ENCODE data around the gene TMCC2. TPM values are rescaled to one million over a fixed set of nuclear protein-coding genes. Genes with fewer than 3 reads are reported as not detected.

Gene TMCC2
- total and polyA plus RNA-seq, 2 of the 8 experiments (the other 6 are each of a cell fraction or from before 2014, with no cell fraction given) = 6.7 to 6.8 TPM

- H2BK5ac ChIP-seq (ENCODE audit: low read depth, low read length) = no peak overlapping the region
- H3K79me1 ChIP-seq (ENCODE audit: low read depth, low read length) = 0 out of 2 replicates have a peak, but pooled peaks cover 2% of the 10 kb centered on the region
- peaks cover 11% of the 10 kb centered on the region for H3K23me2 ChIP-seq (ENCODE audit: low read depth, low read length)
- TF ChIP-seq ATF2 (IDR thresholded peaks at IDR 0.05; ENCODE audit: low read length) (no peak), NRF1 (IDR thresholded peaks at IDR 0.05; ENCODE audit: low read depth, low read length) (no peak), TAF7 (optimal IDR thresholded peaks at IDR 0.05; ENCODE audit: borderline replicate concordance, low read depth, low read length) (no peak), POLR2A (IDR thresholded peaks at IDR 0.05; ENCODE audit: control extremely low read depth in 1 of 2, low read depth in 2 of 2, low read length in 2 of 2) (no peak), SIRT6 (IDR thresholded peaks at IDR 0.05; ENCODE audit: low read length) (no peak)
- H4K91ac ChIP-seq (replicated peaks; ENCODE audit: insufficient read length, low read length) = no peak overlapping the region
- H3K4me2 ChIP-seq (ENCODE audit: insufficient read depth in 1 of 2, low read depth in 2 of 2, low read length in 2 of 2) = no peak overlapping the region
- H3K9me3 ChIP-seq (ENCODE audit: insufficient read depth in 2 of 2, low read depth in 1 of 2, low read length in 1 of 2) = no peaks in the 10 kb centered on the region
- FAIRE-seq (no peak), DNase-seq (ENCODE audit: low read depth in 1 of 2, low spot score in 2 of 2) (no peak)
- CTCF ChIA-PET (ENCODE audit: partially characterized antibody) = interaction anchor here (40.8 kb wide), 1 partner anchor 27 kb away, joined by 1035 read pairs; no protein-coding TSS in a partner anchor
- no peak overlapping the region for H2AK5ac ChIP-seq (ENCODE audit: low read depth, low read length)
- H3K56ac ChIP-seq (replicated peaks; ENCODE audit: insufficient read length, low read depth, low read length) = no peak overlapping the region
- no peak overlapping the region for H2BK20ac ChIP-seq (ENCODE audit: low read length)
- no peak overlapping the region for H2AFZ ChIP-seq (ENCODE audit: low read length)
- no peaks in the 10 kb centered on the region for H3K79me2 ChIP-seq (ENCODE audit: control insufficient read depth in 1 of 2, insufficient read depth in 2 of 2, low read length in 2 of 2)
- POLR2A ChIA-PET (ENCODE audit: partially characterized antibody) = no interaction called here
- no peak overlapping the region for H2BK15ac ChIP-seq (ENCODE audit: low read length)
- peaks cover 5 to 9% (median 6%) of the 10 kb centered on the region in 4 experiments; a peak in 5 of 7 replicates for H3K4me1 ChIP-seq (replicated peaks in 1 of 4; ENCODE audit: control insufficient read depth in 3 of 4, insufficient read depth in 4 of 4, low read length in 3 of 4)
- no peak overlapping the region for H3K4ac ChIP-seq (replicated peaks; ENCODE audit: insufficient read length, low read depth, low read length)
- H3K4me3 ChIP-seq (ENCODE audit: extremely low read depth in 1 of 4, insufficient read depth in 2 of 4, low read depth in 3 of 4, low read length in 4 of 4) = no peak overlapping the region
- no peak overlapping the region for H3K9ac ChIP-seq (replicated peaks in 1 of 4; ENCODE audit: extremely low read depth in 1 of 4, low read depth in 3 of 4, low read length in 3 of 4)
- H3K36me3 ChIP-seq (ENCODE audit: control insufficient read depth in 2 of 4, insufficient read depth in 4 of 4, low read length in 3 of 4) = no peaks in the 10 kb centered on the region
- peaks cover 3 to 9% of the 10 kb centered on the region in 2 experiments for H4K20me1 ChIP-seq (replicated peaks in 1 of 2; ENCODE audit: control insufficient read depth in 1 of 2, insufficient read depth in 2 of 2, low read length in 2 of 2)
- peaks cover 0 to 6% (median 4%) of the 10 kb centered on the region in 4 experiments; a peak in 5 of 7 replicates for H3K27me3 ChIP-seq (replicated peaks in 1 of 4; ENCODE audit: control insufficient read depth in 3 of 4, extremely low read depth in 1 of 4, insufficient read depth in 3 of 4, low read length in 3 of 4)
- no peak overlapping the region for H4K5ac ChIP-seq (ENCODE audit: insufficient read length, low read depth, low read length)
- no peak overlapping the region for H3K18ac ChIP-seq (ENCODE audit: extremely low read depth, low read length)
- H3K27ac ChIP-seq (ENCODE audit: low read depth, low read length) = no peak overlapping the region
- no peak overlapping the region for H3K23ac ChIP-seq (ENCODE audit: insufficient read length)
- no peak overlapping the region for H3K14ac ChIP-seq (ENCODE audit: insufficient read length)
- WGBS, 2 experiments (ENCODE audit: extremely low coverage in 1 of 2, insufficient coverage in 1 of 2, insufficient read length in 1 of 2, insufficient replicate concordance in 2 of 2, low coverage in 1 of 2, low lambda C conversion rate in 2 of 2, missing lambda C conversion rate in 1 of 2) = 62% methylated on average over 2 of the region's 3 CpGs; no CpG with 5 or more reads in 1 of the 2 experiments
- H4K8ac ChIP-seq (ENCODE audit: extremely low read depth, insufficient read depth, low read length) = no peak overlapping the region
- H2BK120ac ChIP-seq (replicated peaks; ENCODE audit: low read depth, low read length) = no peak overlapping the region
- no peak overlapping the region for H2BK12ac ChIP-seq (ENCODE audit: low read depth, low read length)
These were observed 5.2 kb downstream of the TMCC2 start for GRCh38 chr1:205232945-205233397.

All from H1 (cell line).